Measurements from ENCODE around the gene PFKL. TPM values are rescaled to one million over a fixed set of nuclear protein-coding genes. Genes with fewer than 3 reads are reported as not detected.

PFKL gene
- total RNA-seq, 1 experiment from 2014 or later = 150 TPM

DNA sequence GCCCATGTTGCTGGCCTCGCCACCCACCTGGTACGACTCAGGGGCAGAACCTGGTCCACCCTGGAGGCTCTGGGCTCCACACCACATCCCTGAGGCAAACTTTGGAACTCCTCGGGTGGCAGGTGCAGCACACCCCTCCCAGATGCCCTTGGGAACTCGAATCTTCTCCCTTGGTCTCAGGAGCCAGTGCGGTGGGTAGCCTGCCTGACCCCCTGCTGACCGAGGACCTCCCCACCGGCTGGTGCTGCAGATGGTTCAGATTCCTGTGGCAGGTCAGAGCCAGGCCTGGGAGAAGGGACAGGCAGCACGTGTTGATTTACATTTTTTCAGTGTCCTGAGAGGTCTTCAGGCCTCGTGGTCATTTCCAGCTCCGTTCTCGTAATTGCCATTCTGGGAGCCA, 45.6 kb downstream of the PFKL start:
- H3K27ac ChIP-seq (ENCODE audit: low read depth, low read length) = no peak overlapping the region
- ATAC-seq (no peak), DNase-seq (ENCODE audit: low read depth, low spot score) (no peak)
- no peaks in the 10 kb centered on the region for H3K9me2 ChIP-seq (ENCODE audit: insufficient read depth)
- no peaks in the 10 kb centered on the region for H3K79me2 ChIP-seq (ENCODE audit: insufficient read depth, low read length)
- intact Hi-C loops (cut with micrococcal nuclease) = no loop called here
- TF ChIP-seq, protein P1, sequence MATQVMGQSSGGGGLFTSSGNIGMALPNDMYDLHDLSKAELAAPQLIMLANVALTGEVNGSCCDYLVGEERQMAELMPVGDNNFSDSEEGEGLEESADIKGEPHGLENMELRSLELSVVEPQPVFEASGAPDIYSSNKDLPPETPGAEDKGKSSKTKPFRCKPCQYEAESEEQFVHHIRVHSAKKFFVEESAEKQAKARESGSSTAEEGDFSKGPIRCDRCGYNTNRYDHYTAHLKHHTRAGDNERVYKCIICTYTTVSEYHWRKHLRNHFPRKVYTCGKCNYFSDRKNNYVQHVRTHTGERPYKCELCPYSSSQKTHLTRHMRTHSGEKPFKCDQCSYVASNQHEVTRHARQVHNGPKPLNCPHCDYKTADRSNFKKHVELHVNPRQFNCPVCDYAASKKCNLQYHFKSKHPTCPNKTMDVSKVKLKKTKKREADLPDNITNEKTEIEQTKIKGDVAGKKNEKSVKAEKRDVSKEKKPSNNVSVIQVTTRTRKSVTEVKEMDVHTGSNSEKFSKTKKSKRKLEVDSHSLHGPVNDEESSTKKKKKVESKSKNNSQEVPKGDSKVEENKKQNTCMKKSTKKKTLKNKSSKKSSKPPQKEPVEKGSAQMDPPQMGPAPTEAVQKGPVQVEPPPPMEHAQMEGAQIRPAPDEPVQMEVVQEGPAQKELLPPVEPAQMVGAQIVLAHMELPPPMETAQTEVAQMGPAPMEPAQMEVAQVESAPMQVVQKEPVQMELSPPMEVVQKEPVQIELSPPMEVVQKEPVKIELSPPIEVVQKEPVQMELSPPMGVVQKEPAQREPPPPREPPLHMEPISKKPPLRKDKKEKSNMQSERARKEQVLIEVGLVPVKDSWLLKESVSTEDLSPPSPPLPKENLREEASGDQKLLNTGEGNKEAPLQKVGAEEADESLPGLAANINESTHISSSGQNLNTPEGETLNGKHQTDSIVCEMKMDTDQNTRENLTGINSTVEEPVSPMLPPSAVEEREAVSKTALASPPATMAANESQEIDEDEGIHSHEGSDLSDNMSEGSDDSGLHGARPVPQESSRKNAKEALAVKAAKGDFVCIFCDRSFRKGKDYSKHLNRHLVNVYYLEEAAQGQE (IDR thresholded peaks at IDR 0.05; ENCODE audit: low read depth) = no peak
- no peak for TF ChIP-seq SIN3A (IDR thresholded peaks at IDR 0.05; ENCODE audit: low read depth)
- no peak for TF ChIP-seq RAD21 (IDR thresholded peaks at IDR 0.05; ENCODE audit: low read depth)
- TF ChIP-seq EZH2phosphoT487 (IDR thresholded peaks at IDR 0.05; ENCODE audit: borderline replicate concordance) = no peak
- TF ChIP-seq POLR2A (IDR thresholded peaks at IDR 0.05; ENCODE audit: borderline replicate concordance, extremely low read depth, insufficient read depth, insufficient read length) = no peak
- no peak for TF ChIP-seq ATF3 (IDR thresholded peaks at IDR 0.05)
- TF ChIP-seq ZFX (IDR thresholded peaks at IDR 0.05) = no peak
- TF ChIP-seq, protein P2, sequence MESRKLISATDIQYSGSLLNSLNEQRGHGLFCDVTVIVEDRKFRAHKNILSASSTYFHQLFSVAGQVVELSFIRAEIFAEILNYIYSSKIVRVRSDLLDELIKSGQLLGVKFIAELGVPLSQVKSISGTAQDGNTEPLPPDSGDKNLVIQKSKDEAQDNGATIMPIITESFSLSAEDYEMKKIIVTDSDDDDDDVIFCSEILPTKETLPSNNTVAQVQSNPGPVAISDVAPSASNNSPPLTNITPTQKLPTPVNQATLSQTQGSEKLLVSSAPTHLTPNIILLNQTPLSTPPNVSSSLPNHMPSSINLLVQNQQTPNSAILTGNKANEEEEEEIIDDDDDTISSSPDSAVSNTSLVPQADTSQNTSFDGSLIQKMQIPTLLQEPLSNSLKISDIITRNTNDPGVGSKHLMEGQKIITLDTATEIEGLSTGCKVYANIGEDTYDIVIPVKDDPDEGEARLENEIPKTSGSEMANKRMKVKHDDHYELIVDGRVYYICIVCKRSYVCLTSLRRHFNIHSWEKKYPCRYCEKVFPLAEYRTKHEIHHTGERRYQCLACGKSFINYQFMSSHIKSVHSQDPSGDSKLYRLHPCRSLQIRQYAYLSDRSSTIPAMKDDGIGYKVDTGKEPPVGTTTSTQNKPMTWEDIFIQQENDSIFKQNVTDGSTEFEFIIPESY (IDR thresholded peaks at IDR 0.05; ENCODE audit: extremely low read depth, insufficient replicate concordance, low read length) = no peak
- TF ChIP-seq, protein P3, sequence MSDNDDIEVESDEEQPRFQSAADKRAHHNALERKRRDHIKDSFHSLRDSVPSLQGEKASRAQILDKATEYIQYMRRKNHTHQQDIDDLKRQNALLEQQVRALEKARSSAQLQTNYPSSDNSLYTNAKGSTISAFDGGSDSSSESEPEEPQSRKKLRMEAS (IDR thresholded peaks at IDR 0.05) = no peak
- no peak for TF ChIP-seq JUND (IDR thresholded peaks at IDR 0.05)
- TF ChIP-seq POLR2AphosphoS5 (IDR thresholded peaks at IDR 0.05; ENCODE audit: low read depth, low read length) = no peak
- TF ChIP-seq CBX3 (IDR thresholded peaks at IDR 0.05; ENCODE audit: low read depth) = no peak
- no peak for TF ChIP-seq YY1 (IDR thresholded peaks at IDR 0.05; ENCODE audit: extremely low read depth, insufficient replicate concordance, low read depth, low read length)
- TF ChIP-seq TCF7L2 (IDR thresholded peaks at IDR 0.05; ENCODE audit: borderline replicate concordance, extremely low read depth, insufficient read depth, insufficient read length) = no peak
- no peak for TF ChIP-seq SRF (IDR thresholded peaks at IDR 0.05; ENCODE audit: low read depth)
- no peak for TF ChIP-seq SP1 (IDR thresholded peaks at IDR 0.05; ENCODE audit: low read depth)
- TF ChIP-seq EGR1 (IDR thresholded peaks at IDR 0.05; ENCODE audit: low read depth) = no peak
- TF ChIP-seq FOSL1 (IDR thresholded peaks at IDR 0.05; ENCODE audit: low read depth) = no peak
- H3K9ac ChIP-seq (ENCODE audit: low read length) = no peak overlapping the region
- H3K4me1 ChIP-seq (ENCODE audit: control insufficient read depth in 1 of 2, insufficient read depth in 2 of 2, low read length in 2 of 2) = peaks cover 2 to 4% of the 10 kb centered on the region in 2 experiments; a peak in 2 of 4 replicates
- ChIA-PET RAD21 (ENCODE audit: low non-redundant PET in 1 of 2, low total read pairs in 2 of 2, uncharacterized antibody in 2 of 2, unreplicated experiment in 2 of 2) (no interaction called here), CTCF (no interaction called here), POLR2A (no interaction called here)
- H3K36me3 ChIP-seq (ENCODE audit: control insufficient read depth in 1 of 2, insufficient read depth in 2 of 2, low read length in 2 of 2) = no peaks in the 10 kb centered on the region
- H3K27me3 ChIP-seq (ENCODE audit: insufficient read depth, low read length) = no peaks in the 10 kb centered on the region
- H4K20me1 ChIP-seq (ENCODE audit: insufficient read depth) = no peaks in the 10 kb centered on the region
- BruUV-seq (replicated peaks) = no TSS peak
- H3K9me3 ChIP-seq (ENCODE audit: control insufficient read depth in 1 of 2, insufficient read depth in 1 of 2, low read depth in 1 of 2, low read length in 2 of 2) = no peaks in the 10 kb centered on the region
- H3K4me2 ChIP-seq (ENCODE audit: low read length) = no peak overlapping the region
- no peak overlapping the region for H3K4me3 ChIP-seq (replicated peaks in 1 of 2; ENCODE audit: low read depth in 1 of 2, low read length in 2 of 2)
- no peak overlapping the region for H2AFZ ChIP-seq (ENCODE audit: low read depth, low read length, poor library complexity, severe bottlenecking)

All from HCT116 (cell line).